Panc1 (cell line): ENCODE results near the gene NEK6.
A peak's percentile ranks its signal among the peaks of the same experiment; 100 is the strongest.

ENCODE experiments used
- POLR2AphosphoS5 ChIP-seq: IDR thresholded peaks from 2 replicates; pipeline ENCODE4 v1.6.1; 2012; ENCODE audit warnings: mild to moderate bottlenecking, low read depth, low read length, moderate library complexity
- SIN3A ChIP-seq: IDR thresholded peaks from 2 replicates; pipeline ENCODE4 v1.6.1; 2012; ENCODE audit warnings: low read depth, mild to moderate bottlenecking, low read length, moderate library complexity, borderline replicate concordance; ENCODE audit not compliant: insufficient read depth
- TCF7L2 ChIP-seq: IDR thresholded peaks from 2 replicates; pipeline ENCODE4 v1.6.1; 2011; ENCODE audit warnings: mild to moderate bottlenecking, low read depth, low read length, inconsistent platforms
- TF ChIP-seq, protein P1 (sequence below): fragments of 450-650 bp; IDR thresholded peaks from 2 replicates; pipeline ENCODE4 v1.5.1; 2017; ENCODE audit warnings: mild to moderate bottlenecking
- TF ChIP-seq, protein P2 (sequence below), 2 experiments: IDR thresholded peaks; 2 replicates each; pipeline ENCODE4 v1.6.1; 2011 to 2012; ENCODE audit warnings: low read depth in 2 of 2, control low read depth in 1 of 2, low read length in 1 of 2, mild to moderate bottlenecking in 1 of 2, moderate library complexity in 1 of 2; ENCODE audit not compliant: insufficient read depth in 1 of 2

DNA sequence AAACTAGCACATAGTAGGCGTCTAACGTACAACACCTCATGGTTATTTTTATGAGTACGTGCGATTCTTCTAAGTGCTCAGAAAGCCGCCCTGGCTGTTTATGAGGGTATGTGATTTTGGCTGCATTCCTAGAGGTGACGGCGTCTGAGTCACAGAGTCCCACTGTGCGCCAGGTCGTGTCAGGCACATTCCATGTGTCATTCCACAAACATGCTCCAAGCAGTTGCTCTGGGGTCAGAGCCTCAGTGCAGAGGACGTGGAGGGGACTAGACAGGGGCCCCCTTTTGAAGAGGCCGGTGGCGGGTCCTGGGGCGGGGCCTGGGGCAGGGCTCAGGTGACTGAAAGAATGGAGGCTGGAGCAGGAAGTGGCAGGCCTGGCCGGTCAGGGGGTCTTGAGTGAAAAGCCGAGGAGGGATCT, 51.9 kb downstream of the NEK6 start:
- TF ChIP-seq, protein P1, sequence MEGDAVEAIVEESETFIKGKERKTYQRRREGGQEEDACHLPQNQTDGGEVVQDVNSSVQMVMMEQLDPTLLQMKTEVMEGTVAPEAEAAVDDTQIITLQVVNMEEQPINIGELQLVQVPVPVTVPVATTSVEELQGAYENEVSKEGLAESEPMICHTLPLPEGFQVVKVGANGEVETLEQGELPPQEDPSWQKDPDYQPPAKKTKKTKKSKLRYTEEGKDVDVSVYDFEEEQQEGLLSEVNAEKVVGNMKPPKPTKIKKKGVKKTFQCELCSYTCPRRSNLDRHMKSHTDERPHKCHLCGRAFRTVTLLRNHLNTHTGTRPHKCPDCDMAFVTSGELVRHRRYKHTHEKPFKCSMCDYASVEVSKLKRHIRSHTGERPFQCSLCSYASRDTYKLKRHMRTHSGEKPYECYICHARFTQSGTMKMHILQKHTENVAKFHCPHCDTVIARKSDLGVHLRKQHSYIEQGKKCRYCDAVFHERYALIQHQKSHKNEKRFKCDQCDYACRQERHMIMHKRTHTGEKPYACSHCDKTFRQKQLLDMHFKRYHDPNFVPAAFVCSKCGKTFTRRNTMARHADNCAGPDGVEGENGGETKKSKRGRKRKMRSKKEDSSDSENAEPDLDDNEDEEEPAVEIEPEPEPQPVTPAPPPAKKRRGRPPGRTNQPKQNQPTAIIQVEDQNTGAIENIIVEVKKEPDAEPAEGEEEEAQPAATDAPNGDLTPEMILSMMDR: no peak
- TF ChIP-seq POLR2AphosphoS5 (peak; percentile 88; the same call in 1 of the 2 replicates), SIN3A (no peak), TCF7L2 (peak; percentile 97)
- TF ChIP-seq, protein P2, sequence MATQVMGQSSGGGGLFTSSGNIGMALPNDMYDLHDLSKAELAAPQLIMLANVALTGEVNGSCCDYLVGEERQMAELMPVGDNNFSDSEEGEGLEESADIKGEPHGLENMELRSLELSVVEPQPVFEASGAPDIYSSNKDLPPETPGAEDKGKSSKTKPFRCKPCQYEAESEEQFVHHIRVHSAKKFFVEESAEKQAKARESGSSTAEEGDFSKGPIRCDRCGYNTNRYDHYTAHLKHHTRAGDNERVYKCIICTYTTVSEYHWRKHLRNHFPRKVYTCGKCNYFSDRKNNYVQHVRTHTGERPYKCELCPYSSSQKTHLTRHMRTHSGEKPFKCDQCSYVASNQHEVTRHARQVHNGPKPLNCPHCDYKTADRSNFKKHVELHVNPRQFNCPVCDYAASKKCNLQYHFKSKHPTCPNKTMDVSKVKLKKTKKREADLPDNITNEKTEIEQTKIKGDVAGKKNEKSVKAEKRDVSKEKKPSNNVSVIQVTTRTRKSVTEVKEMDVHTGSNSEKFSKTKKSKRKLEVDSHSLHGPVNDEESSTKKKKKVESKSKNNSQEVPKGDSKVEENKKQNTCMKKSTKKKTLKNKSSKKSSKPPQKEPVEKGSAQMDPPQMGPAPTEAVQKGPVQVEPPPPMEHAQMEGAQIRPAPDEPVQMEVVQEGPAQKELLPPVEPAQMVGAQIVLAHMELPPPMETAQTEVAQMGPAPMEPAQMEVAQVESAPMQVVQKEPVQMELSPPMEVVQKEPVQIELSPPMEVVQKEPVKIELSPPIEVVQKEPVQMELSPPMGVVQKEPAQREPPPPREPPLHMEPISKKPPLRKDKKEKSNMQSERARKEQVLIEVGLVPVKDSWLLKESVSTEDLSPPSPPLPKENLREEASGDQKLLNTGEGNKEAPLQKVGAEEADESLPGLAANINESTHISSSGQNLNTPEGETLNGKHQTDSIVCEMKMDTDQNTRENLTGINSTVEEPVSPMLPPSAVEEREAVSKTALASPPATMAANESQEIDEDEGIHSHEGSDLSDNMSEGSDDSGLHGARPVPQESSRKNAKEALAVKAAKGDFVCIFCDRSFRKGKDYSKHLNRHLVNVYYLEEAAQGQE (IDR thresholded peaks at IDR 0.05; ENCODE audit: insufficient read depth in 1 of 2, low read depth in 2 of 2, low read length in 1 of 2): no peak
